Coronary artery (tissue), 2 donors: ENCODE results near the gene TSPAN14.

ENCODE experiments used
- DNase-seq: peaks from one replicate; pipeline ENCODE4 v3.0.0-alpha.2; 2017; ENCODE audit warnings: low spot score
- H3K27ac ChIP-seq, 2 donors: fragments of 200-600 bp; sonication (generic); one replicate each; pipeline ENCODE4 v1.5.1; 2016 to 2019
- H3K4me3 ChIP-seq: fragments of 200-600 bp; sonication (generic); 2 replicates; pipeline ENCODE4 v1.5.1; 2016; ENCODE audit warnings: mild to moderate bottlenecking, moderate library complexity
- CTCF ChIP-seq: fragments of 200-600 bp; sonication (generic); IDR thresholded peaks from one replicate; pipeline ENCODE4 v1.5.1; 2019; ENCODE audit warnings: antibody characterized with exemption

Gene TSPAN14

GRCh38 chr10:80497187-80498077 lies 43.3 kb downstream of the TSPAN14 start:
- H3K27ac ChIP-seq: peak overlapping the region in 1 of 2 donors; percentile 88
- DNase-seq: no peak
- no peak overlapping the region for H3K4me3 ChIP-seq
- TF ChIP-seq CTCF: no peak

GRCh38 chr10:80498078-80498832 lies 44.1 kb downstream of the TSPAN14 start:
- no peak overlapping the region for H3K4me3 ChIP-seq
- no peak for DNase-seq
- TF ChIP-seq CTCF: no peak
- H3K27ac ChIP-seq: peak overlapping the region; percentile 22 to 88

GRCh38 chr10:80498833-80499741 lies 45.0 kb downstream of the TSPAN14 start:
- Histone ChIP-seq H3K27ac (peak overlapping the region; percentile 45 to 88), H3K4me3 (peak overlapping the region; percentile 2)
- peak; percentile 92 for DNase-seq
- no peak for TF ChIP-seq CTCF

- no peak for TF ChIP-seq CTCF
- Histone ChIP-seq H3K27ac (peak overlapping the region; percentile 31 to 73), H3K4me3 (no peak overlapping the region)
- no peak for DNase-seq
Observed at GRCh38 chr10:80500572-80501380, 46.7 kb downstream of the TSPAN14 start.

GRCh38 chr10:80501381-80501912 lies 47.3 kb downstream of the TSPAN14 start:
- no peak for TF ChIP-seq CTCF
- peak overlapping the region in 1 of 2 donors; percentile 82 for H3K27ac ChIP-seq
- DNase-seq: no peak

More at GRCh38 chr10:80501381-80501912, 47.3 kb downstream of the TSPAN14 start:
- H3K4me3 ChIP-seq: no peak overlapping the region
